GM18867 (cell line): ENCODE results near the gene C11orf24.
"Not testable (repeated sequence)": the region's sequence is repeated elsewhere in the genome, so short reads cannot be mapped to it uniquely, and the experiment has no call there.

ENCODE experiments used
- ATAC-seq: cut with Tn5 transposase; IDR thresholded peaks from one replicate; pipeline ENCODE4 v1.9.1; 2021; ENCODE audit warnings: mild to moderate bottlenecking, moderate library complexity; ENCODE audit not compliant: unreplicated experiment

C11orf24 gene

GRCh38 chr11:68256331-68256741 lies 15.4 kb downstream of the C11orf24 start:
- ATAC-seq = no peak

GRCh38 chr11:68255526-68255925 lies 16.2 kb downstream of the C11orf24 start:
- ATAC-seq = no peak

GRCh38 chr11:68254421-68254820 lies 17.4 kb downstream of the C11orf24 start:
- no peak for ATAC-seq

GRCh38 chr11:68251765-68252164 lies 20.0 kb downstream of the C11orf24 start:
- no peak for ATAC-seq

DNA sequence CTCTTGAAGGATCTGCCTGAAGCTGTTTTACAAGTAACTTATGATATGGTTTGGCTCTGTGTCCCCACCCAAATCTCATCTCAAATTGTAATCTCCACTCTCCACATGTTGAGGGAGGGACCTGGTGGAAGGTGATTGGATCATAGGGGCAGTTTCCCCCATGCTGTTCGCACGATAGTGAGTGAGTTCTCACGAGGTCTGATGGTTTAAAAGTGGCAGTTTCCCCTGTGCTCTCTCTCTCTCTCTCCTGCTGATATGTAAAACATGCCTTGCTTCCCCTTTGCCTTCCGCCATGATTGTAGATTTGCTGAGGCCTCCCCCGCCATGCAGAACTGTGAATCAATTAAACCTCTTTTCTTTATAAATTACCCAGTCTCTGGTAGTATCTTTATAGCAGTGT lies 26.9 kb downstream of the C11orf24 start:
- not testable (repeated sequence) for ATAC-seq

DNA sequence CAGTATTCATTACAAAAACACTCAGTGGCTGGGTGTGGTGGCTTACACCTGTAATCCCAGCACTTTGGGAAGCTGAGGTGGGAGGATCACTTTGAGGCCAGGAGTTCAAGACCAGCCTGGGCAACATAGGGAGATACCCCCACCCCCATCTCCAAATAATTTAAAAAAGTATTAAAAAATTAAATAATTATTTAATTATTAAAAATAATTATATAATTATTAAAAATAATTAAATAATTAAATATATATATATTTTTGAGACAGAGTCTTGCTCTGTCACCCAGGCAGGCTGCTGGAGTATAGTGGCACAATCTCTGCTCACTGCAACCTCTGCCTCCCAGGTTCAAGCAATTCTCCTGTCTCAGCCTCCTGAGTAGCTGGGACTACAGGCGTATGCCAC lies 27.9 kb downstream of the C11orf24 start:
- not testable (repeated sequence) for ATAC-seq

DNA sequence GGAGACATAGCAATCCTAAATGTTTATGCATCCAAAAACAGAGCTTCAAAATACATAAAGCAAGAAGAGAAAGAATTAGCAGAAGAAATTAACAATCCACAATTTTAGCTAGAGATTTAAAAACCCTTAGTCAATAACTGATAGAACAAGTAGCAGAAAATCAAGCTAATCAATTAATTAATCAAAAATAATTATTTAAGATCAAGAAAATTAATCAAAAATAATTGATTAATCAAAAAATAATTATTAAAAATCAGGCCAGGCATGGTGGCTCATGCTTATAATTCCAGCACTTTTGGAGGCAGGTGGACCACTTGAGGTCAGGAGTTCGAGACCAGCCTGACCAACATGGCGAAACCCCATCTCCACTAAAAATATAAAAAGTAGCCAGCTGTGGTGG lies 29.2 kb downstream of the C11orf24 start:
- ATAC-seq = no peak

- no peak for ATAC-seq
These were observed 40.2 kb downstream of the C11orf24 start for GRCh38 chr11:68231621-68232020.

- ATAC-seq = no peak
These were observed 42.2 kb downstream of the C11orf24 start for GRCh38 chr11:68229601-68230000.

GRCh38 chr11:68226421-68226820 lies 45.4 kb downstream of the C11orf24 start:
- no peak for ATAC-seq

- ATAC-seq = no peak
These were observed 47.2 kb downstream of the C11orf24 start for GRCh38 chr11:68224606-68225005.

GRCh38 chr11:68223275-68223674 lies 48.5 kb downstream of the C11orf24 start:
- ATAC-seq = no peak

DNA sequence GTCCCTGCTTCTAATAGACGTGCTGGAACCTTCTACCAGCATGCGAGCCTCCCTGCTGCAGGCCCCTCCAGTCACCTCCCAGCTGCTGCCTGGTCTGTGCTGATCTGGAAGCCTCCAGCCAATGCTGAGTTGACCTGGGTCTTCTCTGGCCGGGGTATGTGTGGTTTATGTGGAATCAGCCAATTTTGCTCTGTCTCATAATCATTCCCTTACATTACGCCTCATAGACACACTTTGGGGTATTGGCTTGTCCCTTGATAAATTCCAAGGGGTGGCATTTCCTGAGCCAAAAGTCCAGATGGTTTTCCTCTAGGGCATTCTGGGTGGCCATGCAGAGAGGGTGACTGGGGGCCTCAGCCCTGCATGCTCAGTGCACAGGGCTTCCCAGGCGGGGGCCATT lies 50.4 kb downstream of the C11orf24 start:
- no peak for ATAC-seq

- no peak for ATAC-seq
These were observed 55.4 kb downstream of the C11orf24 start for GRCh38 chr11:68216171-68216938.

- ATAC-seq = no peak
These were observed 56.1 kb downstream of the C11orf24 start for GRCh38 chr11:68215524-68216170.

- ATAC-seq = no peak
These were observed 56.7 kb downstream of the C11orf24 start for GRCh38 chr11:68215087-68215445.

DNA sequence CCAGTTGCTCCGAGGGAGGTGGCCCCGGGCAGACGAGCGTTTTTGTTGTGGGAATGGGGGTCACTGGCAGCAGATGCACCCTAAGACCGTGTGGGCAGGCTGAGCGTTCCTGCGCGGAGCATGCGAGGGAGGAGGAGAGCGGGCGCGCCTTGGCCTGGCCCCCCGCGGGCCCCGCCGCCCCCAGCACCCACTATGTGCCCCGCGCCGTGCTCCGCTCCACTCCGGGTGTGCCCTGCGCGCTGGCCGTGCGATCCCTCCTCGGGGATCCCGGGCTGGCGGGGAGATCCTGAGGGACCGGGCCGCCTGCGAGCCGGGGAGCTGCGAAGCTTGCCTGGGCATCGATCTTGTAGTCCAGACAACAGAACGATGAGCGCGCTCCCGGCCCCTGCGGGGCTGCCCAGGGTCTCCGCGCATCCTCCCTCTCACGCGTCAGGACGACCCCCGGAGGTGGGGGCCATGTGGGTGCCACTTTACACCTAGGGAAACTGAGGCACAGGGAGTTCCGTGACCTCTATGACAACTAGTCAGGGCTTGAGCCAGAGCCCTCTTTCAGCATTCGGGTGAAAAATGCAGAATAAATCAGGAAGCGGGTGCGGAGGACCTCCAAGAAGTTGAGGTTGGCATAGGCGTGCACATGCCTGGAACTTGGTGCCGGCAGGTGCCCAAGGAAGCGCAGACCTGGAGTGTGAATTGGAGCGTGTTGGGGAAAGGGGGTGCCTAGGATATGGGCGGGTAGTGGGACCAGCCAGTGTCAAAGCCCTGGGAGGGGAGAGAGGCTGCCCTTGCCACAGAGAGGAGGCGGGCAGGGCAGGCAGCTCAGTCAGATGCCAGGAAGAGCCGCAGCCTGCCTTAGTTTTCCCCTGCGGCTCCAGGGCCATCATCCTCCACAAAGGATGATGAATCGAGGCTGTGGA lies 57.3 kb downstream of the C11orf24 start:
- ATAC-seq = no peak

DNA sequence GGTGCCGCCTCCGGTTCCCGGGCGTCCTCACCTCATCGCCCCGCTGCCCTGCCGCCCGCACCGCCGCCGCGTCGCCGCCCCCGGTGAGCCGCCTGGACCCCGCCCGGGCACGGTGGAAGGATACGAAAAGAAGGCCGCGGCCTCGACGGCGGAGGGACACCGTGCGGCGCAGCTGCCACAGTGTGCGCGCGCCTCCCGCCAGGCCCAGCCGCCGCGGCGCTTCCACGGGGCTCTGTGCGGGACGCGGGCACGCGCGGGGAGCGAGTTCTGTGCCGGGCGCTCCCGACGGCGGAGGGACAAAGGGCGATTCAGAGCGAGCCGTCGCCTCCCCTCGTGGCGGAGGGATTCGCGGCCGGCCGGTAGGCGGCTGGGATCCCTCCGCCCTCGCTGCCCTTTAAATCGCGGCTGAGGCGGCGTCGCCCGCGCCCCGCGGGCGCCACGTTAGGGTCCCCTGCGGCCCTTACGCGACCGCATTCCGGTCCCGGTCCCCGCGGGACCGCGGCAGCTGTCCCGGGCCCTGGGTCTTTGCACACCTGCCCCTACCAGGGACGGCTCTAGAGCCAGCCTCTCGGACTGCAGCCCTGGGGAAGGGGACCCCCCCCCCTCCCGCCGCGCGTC lies 58.1 kb downstream of the C11orf24 start:
- peak; percentile 40 for ATAC-seq

DNA sequence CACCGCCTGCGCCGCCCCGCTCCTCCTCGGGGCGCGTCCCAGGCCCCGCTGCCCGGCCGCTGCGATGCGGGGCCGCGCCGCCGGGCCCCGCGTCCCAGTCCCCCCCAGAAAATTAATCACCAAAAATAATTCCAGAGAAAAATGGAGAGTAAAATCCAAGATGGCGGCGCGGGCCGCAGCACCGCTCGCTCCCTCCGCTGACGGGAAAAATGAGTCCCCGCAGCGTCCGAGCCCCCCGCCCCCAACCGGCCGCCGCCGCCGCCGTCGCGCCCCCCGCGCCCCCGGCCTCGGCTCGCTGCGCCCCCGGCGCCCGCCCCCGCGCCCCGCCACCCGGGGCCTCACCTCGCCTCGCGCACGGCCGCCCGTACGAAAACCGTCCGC lies 58.6 kb downstream of the C11orf24 start, which contains the start of gene KMT5B:
Gene KMT5B, minus strand, starts transcription at position 162 of the 381 bp plus-strand sequence. CDS start 23,220 bp downstream, outside the sequence.
- ATAC-seq = no peak

DNA sequence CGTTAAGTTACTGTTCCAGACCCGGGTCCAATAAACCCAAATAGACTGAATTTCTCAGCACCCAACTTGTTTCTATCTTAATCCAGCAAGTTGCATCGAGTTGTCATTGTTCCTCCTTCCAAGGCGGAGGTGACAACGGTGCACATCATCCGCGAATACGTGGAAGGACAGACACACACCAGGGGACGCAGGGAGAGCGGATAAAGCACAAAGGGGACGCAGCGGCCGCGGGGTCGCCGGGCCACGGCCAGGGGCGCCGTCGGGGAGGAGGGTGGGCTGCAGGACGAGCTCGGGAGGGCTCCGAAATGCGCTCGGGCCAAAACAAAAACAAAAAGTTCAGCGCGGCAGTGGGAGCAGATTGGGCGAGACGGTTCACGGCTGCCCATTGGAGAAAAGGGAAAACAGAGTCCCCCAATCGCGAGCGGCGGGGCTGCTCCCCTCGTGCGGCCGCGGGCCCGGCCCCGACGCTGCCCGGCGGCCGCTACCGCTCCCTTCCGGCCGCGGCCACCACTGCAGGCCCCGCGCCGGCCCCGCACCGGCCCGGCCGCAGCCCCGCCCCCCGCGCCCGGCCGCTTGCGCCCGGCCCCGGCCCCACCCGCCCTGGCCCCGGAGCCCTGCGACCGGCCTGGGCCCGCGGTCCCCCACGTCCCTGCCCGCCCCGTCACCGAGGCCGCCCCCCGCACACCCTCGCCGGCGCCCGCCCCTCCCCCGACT lies 59.2 kb downstream of the C11orf24 start:
- ATAC-seq = peak; percentile 45
